HepG2 (cell line): Measurements from ENCODE around the gene EIF5. TPM values are rescaled to one million over a fixed set of nuclear protein-coding genes. Genes with fewer than 3 reads are reported as not detected.

Experiments used
- CHD2 ChIP-seq: IDR thresholded peaks from 2 replicates; pipeline ENCODE4 v1.6.1; 2011; ENCODE audit warnings: low read depth, low read length, improper control_type of control experiment
- HOXD1 ChIP-seq: sonication (generic); formaldehyde crosslinking; IDR thresholded peaks from 2 replicates; pipeline ENCODE4 v1.5.0; 2020; ENCODE audit warnings: missing genetic modification reagents
- KAT7 ChIP-seq: IDR thresholded peaks from 2 replicates; pipeline ENCODE4 v1.6.1; 2018; ENCODE audit warnings: borderline replicate concordance, missing compliant biosample characterization
- KDM4B ChIP-seq: sonication (generic); formaldehyde crosslinking; IDR thresholded peaks from 2 replicates; pipeline ENCODE4 v1.4.0; 2020; ENCODE audit warnings: missing genetic modification reagents
- MXI1 ChIP-seq: IDR thresholded peaks from 3 replicates; pipeline ENCODE4 v1.6.1; 2012; ENCODE audit warnings: low read depth, low read length, inconsistent platforms, borderline replicate concordance
- NRL ChIP-seq: sonication (generic); formaldehyde crosslinking; IDR thresholded peaks from 2 replicates; pipeline ENCODE4 v1.5.0; 2020; ENCODE audit warnings: missing genetic modification reagents, mild to moderate bottlenecking, moderate library complexity, borderline replicate concordance
- TBL1XR1 ChIP-seq: fragments of 150-350 bp; IDR thresholded peaks from 2 replicates; pipeline ENCODE4 v1.6.1; 2014; ENCODE audit warnings: borderline replicate concordance, low read length; ENCODE audit not compliant: partially characterized antibody
- ZNF230 ChIP-seq: sonication (generic); formaldehyde crosslinking; IDR thresholded peaks from 2 replicates; pipeline ENCODE4 v1.4.0; 2020; ENCODE audit warnings: mild to moderate bottlenecking, missing genetic modification reagents
- ZNF468 ChIP-seq: sonication (generic); formaldehyde crosslinking; IDR thresholded peaks from 2 replicates; pipeline ENCODE4 v1.8.0; 2022; ENCODE audit warnings: mild to moderate bottlenecking, moderate library complexity, missing genetic modification reagents
- ZNF496 ChIP-seq: sonication (generic); formaldehyde crosslinking; IDR thresholded peaks from 2 replicates; pipeline ENCODE4 v1.8.1; 2023; ENCODE audit warnings: mild to moderate bottlenecking, moderate library complexity, missing genetic modification reagents; ENCODE audit not compliant: insufficient replicate concordance
- ZNF501 ChIP-seq: sonication (generic); formaldehyde crosslinking; IDR thresholded peaks from 2 replicates; pipeline ENCODE4 v1.5.1; 2020; ENCODE audit warnings: mild to moderate bottlenecking, moderate library complexity, missing genetic modification reagents
- ZNF572 ChIP-seq: sonication (generic); formaldehyde crosslinking; IDR thresholded peaks from 2 replicates; pipeline ENCODE4 v1.5.1; 2020; ENCODE audit warnings: mild to moderate bottlenecking, missing genetic modification reagents
- ZNF775 ChIP-seq: sonication (generic); formaldehyde crosslinking; IDR thresholded peaks from 2 replicates; pipeline ENCODE4 v1.4.0; 2020; ENCODE audit warnings: missing genetic modification reagents, mild to moderate bottlenecking, moderate library complexity, borderline replicate concordance
- polyA plus RNA-seq, 8 experiments: library from polyadenylated mRNA; depleted of rRNA in 3 of 8; stranded (reverse) in 7 of 8; unstranded in 1 of 8; fragments of >200 nt; fragmentation: Illumina TruSeq in 4 of 8; extraction: Trizol in 4 of 8; gene quantifications; 2 replicates each; pipeline versions ENCODE4 v1.2.1 to v1.2.3, GENCODE V29; 2011 to 2016; ENCODE audit warnings: low read depth in 4 of 8, missing spikeins in 1 of 8, mixed read lengths in 1 of 8; ENCODE audit not compliant: insufficient read depth in 1 of 8
- total RNA-seq, 5 experiments: library from RNA; depleted of rRNA; stranded (reverse); fragments of >200 nt; fragmentation: Illumina TruSeq; extraction: Trizol; gene quantifications; 2 replicates each; pipeline ENCODE4 v1.2.3, GENCODE V29; 2016; ENCODE audit warnings: low read depth in 1 of 5
- TF ChIP-seq, protein P1 (sequence below): sonication (generic); formaldehyde crosslinking; IDR thresholded peaks from 2 replicates; pipeline ENCODE4 v1.4.0; 2020; ENCODE audit warnings: missing genetic modification reagents
- TF ChIP-seq, protein P2 (sequence below): sonication (generic); formaldehyde crosslinking; conservative IDR thresholded peaks from 2 replicates; pipeline ENCODE4 v1.8.0; 2022; ENCODE audit warnings: mild to moderate bottlenecking, moderate library complexity, missing genetic modification reagents
- TF ChIP-seq, protein P3 (sequence below): sonication (generic); formaldehyde crosslinking; IDR thresholded peaks from 2 replicates; pipeline ENCODE4 v1.9.0; 2022; ENCODE audit warnings: missing genetic modification reagents, mild to moderate bottlenecking, borderline replicate concordance
- TF ChIP-seq, protein P4 (sequence below): conservative IDR thresholded peaks from 2 replicates; pipeline ENCODE4 v1.6.1; 2018; ENCODE audit warnings: missing genetic modification reagents
- TF ChIP-seq, protein P5 (sequence below): sonication (generic); formaldehyde crosslinking; IDR thresholded peaks from 2 replicates; pipeline ENCODE4 v1.8.1; 2023; ENCODE audit warnings: mild to moderate bottlenecking, missing genetic modification reagents
- TF ChIP-seq, protein P6 (sequence below): sonication (generic); formaldehyde crosslinking; IDR thresholded peaks from 2 replicates; pipeline ENCODE4 v1.8.0; 2022; ENCODE audit warnings: mild to moderate bottlenecking, missing genetic modification reagents, moderate library complexity

EIF5 gene
- total and polyA plus RNA-seq, 2 of the 13 experiments (the other 11 are each of a cell fraction or from before 2014, with no cell fraction given): 189 to 281 TPM

DNA sequence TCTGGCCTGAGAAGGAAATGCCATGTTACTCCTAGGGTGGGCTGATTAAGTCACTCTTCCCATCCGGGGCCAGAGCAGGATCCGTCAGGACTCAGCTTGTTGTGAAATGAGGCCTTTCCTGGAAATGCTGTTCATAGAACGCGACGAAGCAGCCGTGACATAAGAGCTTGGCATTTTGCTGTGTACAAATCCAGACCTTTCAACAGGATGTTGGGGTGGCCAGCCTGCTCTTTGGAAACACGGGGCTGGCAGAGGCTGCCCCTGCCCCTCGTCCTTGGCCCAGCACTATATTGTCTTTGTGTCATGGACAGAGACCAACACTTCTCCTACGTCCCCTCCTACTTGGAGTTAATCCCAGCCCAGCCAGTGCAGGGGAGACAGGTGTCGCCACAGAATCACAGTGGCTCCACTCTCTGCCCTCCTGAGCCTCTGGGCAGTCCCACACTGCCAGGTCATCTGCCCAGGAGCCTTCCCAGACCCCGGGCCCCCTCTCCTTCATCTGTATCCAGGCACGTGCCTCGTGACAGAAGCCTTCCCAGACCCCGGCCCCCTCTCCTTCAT lies 18.6 kb upstream of the EIF5 start (continued):
- no peak for TF ChIP-seq CHD2
- TF ChIP-seq TBL1XR1: peak; percentile 94
- TF ChIP-seq, protein P1, sequence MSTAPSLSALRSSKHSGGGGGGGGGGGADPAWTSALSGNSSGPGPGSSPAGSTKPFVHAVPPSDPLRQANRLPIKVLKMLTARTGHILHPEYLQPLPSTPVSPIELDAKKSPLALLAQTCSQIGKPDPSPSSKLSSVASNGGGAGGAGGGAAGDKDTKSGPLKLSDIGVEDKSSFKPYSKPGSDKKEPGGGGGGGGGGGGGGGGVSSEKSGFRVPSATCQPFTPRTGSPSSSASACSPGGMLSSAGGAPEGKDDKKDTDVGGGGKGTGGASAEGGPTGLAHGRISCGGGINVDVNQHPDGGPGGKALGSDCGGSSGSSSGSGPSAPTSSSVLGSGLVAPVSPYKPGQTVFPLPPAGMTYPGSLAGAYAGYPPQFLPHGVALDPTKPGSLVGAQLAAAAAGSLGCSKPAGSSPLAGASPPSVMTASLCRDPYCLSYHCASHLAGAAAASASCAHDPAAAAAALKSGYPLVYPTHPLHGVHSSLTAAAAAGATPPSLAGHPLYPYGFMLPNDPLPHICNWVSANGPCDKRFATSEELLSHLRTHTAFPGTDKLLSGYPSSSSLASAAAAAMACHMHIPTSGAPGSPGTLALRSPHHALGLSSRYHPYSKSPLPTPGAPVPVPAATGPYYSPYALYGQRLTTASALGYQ (CRISPR knock-in tag): no peak
- TF ChIP-seq NRL (CRISPR knock-in tag): no peak
- TF ChIP-seq HOXD1: no peak
- TF ChIP-seq, protein P2, sequence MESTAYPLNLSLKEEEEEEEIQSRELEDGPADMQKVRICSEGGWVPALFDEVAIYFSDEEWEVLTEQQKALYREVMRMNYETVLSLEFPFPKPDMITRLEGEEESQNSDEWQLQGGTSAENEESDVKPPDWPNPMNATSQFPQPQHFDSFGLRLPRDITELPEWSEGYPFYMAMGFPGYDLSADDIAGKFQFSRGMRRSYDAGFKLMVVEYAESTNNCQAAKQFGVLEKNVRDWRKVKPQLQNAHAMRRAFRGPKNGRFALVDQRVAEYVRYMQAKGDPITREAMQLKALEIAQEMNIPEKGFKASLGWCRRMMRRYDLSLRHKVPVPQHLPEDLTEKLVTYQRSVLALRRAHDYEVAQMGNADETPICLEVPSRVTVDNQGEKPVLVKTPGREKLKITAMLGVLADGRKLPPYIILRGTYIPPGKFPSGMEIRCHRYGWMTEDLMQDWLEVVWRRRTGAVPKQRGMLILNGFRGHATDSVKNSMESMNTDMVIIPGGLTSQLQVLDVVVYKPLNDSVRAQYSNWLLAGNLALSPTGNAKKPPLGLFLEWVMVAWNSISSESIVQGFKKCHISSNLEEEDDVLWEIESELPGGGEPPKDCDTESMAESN (CRISPR knock-in tag): no peak
- no peak; the same call in 1 of the 2 replicates for TF ChIP-seq ZNF501 (CRISPR knock-in tag)
- no peak for TF ChIP-seq ZNF775
- no peak for TF ChIP-seq KDM4B (CRISPR knock-in tag)
- no peak for TF ChIP-seq ZNF230 (CRISPR knock-in tag)
- TF ChIP-seq ZNF496 (CRISPR knock-in tag): no peak
- TF ChIP-seq ZNF468 (CRISPR knock-in tag): 0 out of 2 replicates have a peak, but pooled peaks have one; percentile 45
- no peak for TF ChIP-seq ZNF572 (CRISPR knock-in tag)
- TF ChIP-seq, protein P3, sequence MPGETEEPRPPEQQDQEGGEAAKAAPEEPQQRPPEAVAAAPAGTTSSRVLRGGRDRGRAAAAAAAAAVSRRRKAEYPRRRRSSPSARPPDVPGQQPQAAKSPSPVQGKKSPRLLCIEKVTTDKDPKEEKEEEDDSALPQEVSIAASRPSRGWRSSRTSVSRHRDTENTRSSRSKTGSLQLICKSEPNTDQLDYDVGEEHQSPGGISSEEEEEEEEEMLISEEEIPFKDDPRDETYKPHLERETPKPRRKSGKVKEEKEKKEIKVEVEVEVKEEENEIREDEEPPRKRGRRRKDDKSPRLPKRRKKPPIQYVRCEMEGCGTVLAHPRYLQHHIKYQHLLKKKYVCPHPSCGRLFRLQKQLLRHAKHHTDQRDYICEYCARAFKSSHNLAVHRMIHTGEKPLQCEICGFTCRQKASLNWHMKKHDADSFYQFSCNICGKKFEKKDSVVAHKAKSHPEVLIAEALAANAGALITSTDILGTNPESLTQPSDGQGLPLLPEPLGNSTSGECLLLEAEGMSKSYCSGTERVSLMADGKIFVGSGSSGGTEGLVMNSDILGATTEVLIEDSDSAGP (CRISPR knock-in tag): peak; percentile 53; the same call in 1 of the 2 replicates
- TF ChIP-seq, protein P4, sequence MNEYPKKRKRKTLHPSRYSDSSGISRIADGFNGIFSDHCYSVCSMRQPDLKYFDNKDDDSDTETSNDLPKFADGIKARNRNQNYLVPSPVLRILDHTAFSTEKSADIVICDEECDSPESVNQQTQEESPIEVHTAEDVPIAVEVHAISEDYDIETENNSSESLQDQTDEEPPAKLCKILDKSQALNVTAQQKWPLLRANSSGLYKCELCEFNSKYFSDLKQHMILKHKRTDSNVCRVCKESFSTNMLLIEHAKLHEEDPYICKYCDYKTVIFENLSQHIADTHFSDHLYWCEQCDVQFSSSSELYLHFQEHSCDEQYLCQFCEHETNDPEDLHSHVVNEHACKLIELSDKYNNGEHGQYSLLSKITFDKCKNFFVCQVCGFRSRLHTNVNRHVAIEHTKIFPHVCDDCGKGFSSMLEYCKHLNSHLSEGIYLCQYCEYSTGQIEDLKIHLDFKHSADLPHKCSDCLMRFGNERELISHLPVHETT (CRISPR knock-in tag): no peak
- no peak for TF ChIP-seq KAT7 (CRISPR knock-in tag)
- TF ChIP-seq, protein P5, sequence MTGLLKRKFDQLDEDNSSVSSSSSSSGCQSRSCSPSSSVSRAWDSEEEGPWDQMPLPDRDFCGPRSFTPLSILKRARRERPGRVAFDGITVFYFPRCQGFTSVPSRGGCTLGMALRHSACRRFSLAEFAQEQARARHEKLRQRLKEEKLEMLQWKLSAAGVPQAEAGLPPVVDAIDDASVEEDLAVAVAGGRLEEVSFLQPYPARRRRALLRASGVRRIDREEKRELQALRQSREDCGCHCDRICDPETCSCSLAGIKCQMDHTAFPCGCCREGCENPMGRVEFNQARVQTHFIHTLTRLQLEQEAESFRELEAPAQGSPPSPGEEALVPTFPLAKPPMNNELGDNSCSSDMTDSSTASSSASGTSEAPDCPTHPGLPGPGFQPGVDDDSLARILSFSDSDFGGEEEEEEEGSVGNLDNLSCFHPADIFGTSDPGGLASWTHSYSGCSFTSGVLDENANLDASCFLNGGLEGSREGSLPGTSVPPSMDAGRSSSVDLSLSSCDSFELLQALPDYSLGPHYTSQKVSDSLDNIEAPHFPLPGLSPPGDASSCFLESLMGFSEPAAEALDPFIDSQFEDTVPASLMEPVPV (CRISPR knock-in tag): no peak
- no peak for TF ChIP-seq MXI1
- TF ChIP-seq, protein P6, sequence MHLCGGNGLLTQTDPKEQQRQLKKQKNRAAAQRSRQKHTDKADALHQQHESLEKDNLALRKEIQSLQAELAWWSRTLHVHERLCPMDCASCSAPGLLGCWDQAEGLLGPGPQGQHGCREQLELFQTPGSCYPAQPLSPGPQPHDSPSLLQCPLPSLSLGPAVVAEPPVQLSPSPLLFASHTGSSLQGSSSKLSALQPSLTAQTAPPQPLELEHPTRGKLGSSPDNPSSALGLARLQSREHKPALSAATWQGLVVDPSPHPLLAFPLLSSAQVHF (CRISPR knock-in tag): no peak
